B cell (primary cell): ENCODE measurements around the gene TASOR. TPM values are rescaled to one million over a fixed set of nuclear protein-coding genes. Genes with fewer than 3 reads are reported as not detected.
A peak's percentile ranks its signal among the peaks of the same experiment; 100 is the strongest.

Experiments used
- ATAC-seq: fragments of 200-7000 bp; cut with Tn5 transposase; one replicate; pipeline ENCODE4 v1.10.0; 2021; ENCODE audit warnings: low read depth, mild to moderate bottlenecking, moderate number of reproducible peaks, moderate library complexity
- CTCF ChIA-PET: fragments of 350-600 bp; sonication (Branson Sonifier 250); formaldehyde crosslinking; loops from one replicate; lab custom pipeline; 2021; ENCODE audit warnings: antibody characterized with exemption, inconsistent platforms; lab: Charles Lee
- POLR2A ChIA-PET: fragments of 350-600 bp; sonication (Branson Sonifier 250); formaldehyde crosslinking; loops from one replicate; lab custom pipeline; 2021; ENCODE audit warnings: antibody characterized with exemption; lab: Charles Lee
- DNase-seq: peaks from one replicate; pipeline ENCODE4 v3.0.0; 2013
- H2AFZ ChIP-seq: 2 replicates; pipeline ENCODE4 v1.6.1; 2012; ENCODE audit warnings: mild to moderate bottlenecking, low read depth, low read length; ENCODE audit not compliant: insufficient read depth, poor library complexity, severe bottlenecking
- H3K27ac ChIP-seq, 2 donors: 1 replicate in 1 of 2; 2 replicates in 1 of 2; pipeline ENCODE4 v1.5.1; 2012 to 2013; ENCODE audit warnings: low read length in 2 of 2, mild to moderate bottlenecking in 2 of 2, moderate library complexity in 1 of 2
- H3K27me3 ChIP-seq, 4 experiments: fragments of 200-600 bp in 1 of 4; sonication (generic) in 1 of 4; replicated peaks in 1 of 4; 1 replicate in 2 of 4; 2 replicates in 2 of 4; pipeline versions ENCODE4 v1.6.1 to v1.7.0; 2013 to 2016; ENCODE audit warnings: low read length in 3 of 4, mild to moderate bottlenecking in 2 of 4, mixed read lengths in 1 of 4, moderate library complexity in 1 of 4; ENCODE audit not compliant: insufficient read depth in 4 of 4, control insufficient read depth in 3 of 4; ENCODE audit errors: control extremely low read depth in 1 of 4
- H3K36me3 ChIP-seq, 2 experiments: replicated peaks in 1 of 2; 1 replicate in 1 of 2; 2 replicates in 1 of 2; pipeline versions ENCODE4 v1.6.1 to v1.7.1; 2013; ENCODE audit warnings: low read length in 1 of 2; ENCODE audit not compliant: insufficient read depth in 2 of 2, control insufficient read depth in 1 of 2; ENCODE audit errors: control extremely low read depth in 1 of 2, extremely low read depth in 1 of 2
- H3K4me1 ChIP-seq, 2 donors: fragments of 200-600 bp in 1 of 2; sonication (generic) in 1 of 2; 1 replicate in 1 of 2; 2 replicates in 1 of 2; pipeline versions ENCODE4 v1.5.1 to v1.6.1; 2013 to 2017; ENCODE audit warnings: low read length in 2 of 2; ENCODE audit not compliant: control insufficient read depth in 2 of 2, insufficient read depth in 2 of 2
- H3K4me2 ChIP-seq: replicated peaks from 2 replicates; pipeline ENCODE3; 2012; ENCODE audit warnings: mild to moderate bottlenecking, low read depth, low read length; ENCODE audit not compliant: poor library complexity, severe bottlenecking
- H3K4me3 ChIP-seq, 5 experiments: fragments of 200-600 bp in 1 of 5; sonication (generic) in 1 of 5; 1 replicate in 3 of 5; 2 replicates in 2 of 5; pipeline versions ENCODE4 v1.5.1 to v1.7.0; 2011 to 2016; ENCODE audit warnings: low read length in 4 of 5, mild to moderate bottlenecking in 4 of 5, low read depth in 2 of 5, control low read depth in 1 of 5, moderate library complexity in 1 of 5; ENCODE audit not compliant: insufficient read depth in 1 of 5; ENCODE audit errors: control extremely low read depth in 1 of 5, extremely low read depth in 1 of 5
- H3K79me2 ChIP-seq: fragments of 200-600 bp; sonication (generic); one replicate; pipeline ENCODE4 v1.6.0; 2016; ENCODE audit warnings: low read length; ENCODE audit not compliant: control insufficient read depth, insufficient read depth
- H3K9ac ChIP-seq: fragments of 200-600 bp; sonication (generic); 2 replicates; pipeline ENCODE4 v1.6.1; 2017; ENCODE audit warnings: mild to moderate bottlenecking, low read length, moderate library complexity
- H3K9me3 ChIP-seq, 3 donors: one replicate each; pipeline versions ENCODE4 v1.6.1 to v1.7.1; 2013; ENCODE audit warnings: low read length in 2 of 3; ENCODE audit not compliant: control insufficient read depth in 2 of 3, insufficient read depth in 1 of 3; ENCODE audit errors: control extremely low read depth in 1 of 3
- H4K20me1 ChIP-seq: 2 replicates; pipeline ENCODE4 v1.6.0; 2012; ENCODE audit warnings: mild to moderate bottlenecking, low read length; ENCODE audit not compliant: insufficient read depth, control insufficient read depth, poor library complexity, severe bottlenecking
- H3K27ac Mint-ChIP-seq: one replicate; pipeline ENCODE4 v1.8.0; 2021; ENCODE audit warnings: mixed read lengths
- H3K27me3 Mint-ChIP-seq: one replicate; pipeline ENCODE4 v1.8.0; 2021; ENCODE audit warnings: mixed read lengths
- H3K4me1 Mint-ChIP-seq: one replicate; pipeline ENCODE4 v1.8.0; 2021; ENCODE audit warnings: mixed read lengths
- H3K4me3 Mint-ChIP-seq: one replicate; pipeline ENCODE4 v1.8.0; 2021; ENCODE audit warnings: mixed read lengths
- H3K9me3 Mint-ChIP-seq: one replicate; pipeline ENCODE4 v1.8.0; 2022; ENCODE audit warnings: mixed read lengths; ENCODE audit not compliant: insufficient read depth
- CTCF ChIP-seq: fragments of 200-600 bp; IDR thresholded peaks from one replicate; pipeline ENCODE4 v1.8.0; 2022; ENCODE audit warnings: antibody characterized with exemption, mild to moderate bottlenecking
- EZH2 ChIP-seq: IDR thresholded peaks from 2 replicates; pipeline ENCODE4 v1.6.1; 2012; ENCODE audit warnings: borderline replicate concordance, low read depth, mild to moderate bottlenecking, moderate library complexity, low read length; ENCODE audit not compliant: insufficient read depth, poor library complexity, severe bottlenecking
- WGBS: methylation state at CpG from one replicate; pipeline ENCODE4 v1.1.5; 2013; ENCODE audit warnings: missing lambda C conversion rate; ENCODE audit not compliant: insufficient coverage; 5-methylcytosine and 5-hydroxymethylcytosine counted together
- intact Hi-C: fragments of 100-400 bp; cut with micrococcal nuclease; formaldehyde crosslinking; loops from one replicate; pipeline ENCODE4 v1.10.0; 2022
- polyA plus RNA-seq: library from polyadenylated mRNA; depleted of rRNA; stranded (reverse); fragments of >200 nt; gene quantifications from 2 replicates; pipeline ENCODE4 v1.2.3, GENCODE V29; 2012
- total RNA-seq, 2 donors: library from RNA; stranded (reverse); fragments of 120-200 nt in 1 of 2; gene quantifications; 1 replicate in 1 of 2; 2 replicates in 1 of 2; pipeline versions ENCODE4 v1.2.3 to v1.2.4, GENCODE V29; 2013 to 2022

TASOR gene
- total and polyA plus RNA-seq, 2 donors (not counting 1 experiment from before 2014, with no cell fraction given) = 30.9 to 105 TPM

DNA sequence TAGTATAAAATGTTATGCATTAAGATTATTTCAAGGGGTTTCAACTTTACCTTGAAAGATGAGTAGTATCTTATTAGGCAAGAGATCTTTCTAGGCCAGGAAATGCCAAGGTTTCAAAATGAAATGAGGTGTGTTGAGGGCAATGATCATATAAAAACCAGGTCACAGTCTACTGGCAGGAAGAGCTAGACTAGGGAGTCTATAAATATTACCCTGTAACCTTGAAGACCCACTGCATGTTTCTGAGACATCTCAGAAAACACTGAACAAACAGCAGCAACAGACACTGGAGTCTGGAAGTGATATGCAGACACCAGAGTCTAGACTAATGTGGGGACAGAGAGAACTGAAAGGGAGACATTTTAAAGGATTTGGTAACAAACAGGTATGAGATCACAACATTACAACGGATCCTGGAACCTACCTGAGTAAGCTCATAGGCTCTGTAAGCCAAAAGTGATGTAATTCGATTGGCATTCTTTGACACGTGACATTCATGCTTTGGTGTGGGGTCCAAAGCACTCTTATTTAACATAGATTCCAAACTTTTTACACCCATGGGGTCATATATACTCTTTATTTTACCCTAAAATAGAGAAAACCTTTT, 15.0 kb downstream of the TASOR start:
- H3K4me3 Mint-ChIP-seq = no peak overlapping the region
- no peak for ATAC-seq
- TF ChIP-seq EZH2 (no peak), CTCF (no peak)
- intact Hi-C loops = no loop called here
- POLR2A ChIA-PET = no interaction called here
- H2AFZ ChIP-seq = no peak overlapping the region
- H3K9me3 ChIP-seq = no peaks in the 10 kb centered on the region
- CTCF ChIA-PET = interaction anchor here (0.6 to 1.2 kb wide), 3 partner anchors 273 to 328 kb away, joined by 3 to 6 read pairs (median 3); no protein-coding TSS in a partner anchor
- peaks cover 12% of the 10 kb centered on the region for H4K20me1 ChIP-seq
- H3K4me3 ChIP-seq = no peak overlapping the region
- no peaks in the 10 kb centered on the region for H3K9me3 Mint-ChIP-seq
- H3K79me2 ChIP-seq = peaks cover 39% of the 10 kb centered on the region
- H3K27me3 ChIP-seq = no peaks in the 10 kb centered on the region
- peaks cover 7 to 75% of the 10 kb centered on the region in 2 experiments for H3K36me3 ChIP-seq
- H3K4me1 Mint-ChIP-seq = peaks cover 2% of the 10 kb centered on the region
- no peak overlapping the region for H3K27ac ChIP-seq
- H3K4me2 ChIP-seq = no peak overlapping the region
- H3K4me1 ChIP-seq = no peaks in the 10 kb centered on the region
- no peak overlapping the region for H3K9ac ChIP-seq
- no peak overlapping the region for H3K27ac Mint-ChIP-seq
- DNase-seq = no peak
- no peaks in the 10 kb centered on the region for H3K27me3 Mint-ChIP-seq
- 97% methylated on average over 3 of the region's 3 CpGs for WGBS

- H2AFZ ChIP-seq = no peak overlapping the region
- intact Hi-C loops = no loop called here
- 100% methylated on average over 2 of the region's 2 CpGs for WGBS
Measured at GRCh38 chr3:56664823-56665222, 18.2 kb downstream of the TASOR start.

More at GRCh38 chr3:56664823-56665222, 18.2 kb downstream of the TASOR start:
- DNase-seq = no peak
- H3K9me3 ChIP-seq = no peaks in the 10 kb centered on the region
- H3K4me3 Mint-ChIP-seq = no peak overlapping the region
- no peaks in the 10 kb centered on the region for H3K4me1 ChIP-seq
- no peaks in the 10 kb centered on the region for H3K4me1 Mint-ChIP-seq
- no peak for ATAC-seq
- CTCF ChIA-PET = no interaction called here
- H3K27me3 Mint-ChIP-seq = no peaks in the 10 kb centered on the region
- H3K27ac Mint-ChIP-seq = peak overlapping the region; percentile 10
- H3K36me3 ChIP-seq = peaks cover 7 to 79% of the 10 kb centered on the region in 2 experiments
- TF ChIP-seq CTCF (no peak), EZH2 (no peak)
- POLR2A ChIA-PET = no interaction called here
- peaks cover 50% of the 10 kb centered on the region for H3K79me2 ChIP-seq
- H3K4me2 ChIP-seq = no peak overlapping the region
- H3K27me3 ChIP-seq = no peaks in the 10 kb centered on the region
- H3K9me3 Mint-ChIP-seq = no peaks in the 10 kb centered on the region
- no peak overlapping the region for H3K27ac ChIP-seq
- H4K20me1 ChIP-seq = peaks cover 9% of the 10 kb centered on the region
- no peak overlapping the region for H3K9ac ChIP-seq
- H3K4me3 ChIP-seq = no peak overlapping the region
